Measurements from ENCODE around the gene ARTN. TPM values are rescaled to one million over a fixed set of nuclear protein-coding genes. Genes with fewer than 3 reads are reported as not detected.

The ARTN gene
- total RNA-seq, 1 donor from 2014 or later, result 0.49 TPM

DNA sequence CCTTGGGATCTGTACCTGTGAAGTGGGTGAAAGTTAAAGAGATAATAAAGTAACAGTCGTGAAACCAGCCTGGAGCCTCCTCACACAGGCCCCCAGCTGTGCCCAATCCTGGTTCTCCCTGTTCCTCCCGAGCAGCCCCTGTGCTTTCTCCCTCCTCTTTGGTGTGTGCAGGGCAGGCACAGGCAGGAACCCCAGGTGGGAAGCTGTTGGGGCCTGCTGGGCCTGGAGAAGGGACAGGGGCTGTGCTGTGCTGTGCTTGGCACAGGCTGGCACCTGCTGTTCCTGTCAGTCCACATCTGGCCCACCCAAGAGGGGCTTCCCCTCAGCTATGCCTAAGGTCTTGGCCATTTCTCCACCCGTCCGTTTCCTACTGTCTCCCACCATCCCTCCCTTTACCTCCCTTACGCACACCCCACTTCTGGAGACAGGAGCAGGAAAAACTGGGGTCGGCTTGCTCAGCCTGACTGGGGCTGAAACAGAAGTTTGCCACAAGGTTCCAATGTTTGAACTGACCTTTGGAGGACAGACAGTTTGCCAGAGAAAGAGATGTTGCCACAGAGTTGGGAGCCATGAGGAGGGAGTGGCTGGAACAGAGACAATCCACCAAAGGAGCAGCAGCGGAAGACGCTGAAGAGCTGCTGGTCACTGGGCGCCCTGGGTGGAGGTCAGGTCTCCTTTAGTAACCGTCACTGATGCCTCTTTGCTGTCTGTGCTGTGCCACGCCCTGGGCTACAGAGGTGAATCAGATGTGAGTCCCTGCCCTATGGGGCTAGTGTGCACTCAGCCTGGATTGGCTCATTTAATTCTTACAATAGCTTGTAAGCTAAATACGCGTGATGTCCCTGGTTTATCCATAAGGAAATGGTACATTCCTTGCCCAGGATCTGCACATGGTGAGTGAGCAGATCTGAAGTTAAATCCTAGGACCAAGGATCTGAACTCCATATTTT lies 18.8 kb upstream of the ARTN start:
- no peak for ATAC-seq
- no peak for DNase-seq (ENCODE audit: missing footprints)
- intact Hi-C loops (cut with DNase I), result no loop called here

DNA sequence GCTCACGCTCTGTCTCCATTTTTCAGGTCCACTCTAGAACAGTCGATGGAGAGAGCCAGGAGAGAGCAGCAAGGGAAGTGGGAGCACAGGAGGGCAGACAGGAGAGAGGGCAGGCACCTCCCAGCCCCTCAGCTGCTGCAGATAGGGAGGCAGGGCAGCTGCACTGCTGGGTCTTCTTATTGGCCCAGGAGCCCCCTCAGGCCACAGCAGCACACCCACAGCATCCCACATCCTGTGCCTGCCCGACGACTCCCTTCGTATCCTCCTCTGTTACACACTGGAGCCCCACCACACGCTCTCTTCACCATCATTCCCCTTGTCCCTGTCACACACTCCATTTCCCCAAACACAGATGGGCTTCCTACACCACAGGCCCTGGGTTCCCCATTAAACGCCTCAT lies 13.7 kb upstream of the ARTN start:
- no peak for DNase-seq (ENCODE audit: missing footprints)
- intact Hi-C loops (cut with DNase I), result no loop called here
- ATAC-seq, result no peak

DNA sequence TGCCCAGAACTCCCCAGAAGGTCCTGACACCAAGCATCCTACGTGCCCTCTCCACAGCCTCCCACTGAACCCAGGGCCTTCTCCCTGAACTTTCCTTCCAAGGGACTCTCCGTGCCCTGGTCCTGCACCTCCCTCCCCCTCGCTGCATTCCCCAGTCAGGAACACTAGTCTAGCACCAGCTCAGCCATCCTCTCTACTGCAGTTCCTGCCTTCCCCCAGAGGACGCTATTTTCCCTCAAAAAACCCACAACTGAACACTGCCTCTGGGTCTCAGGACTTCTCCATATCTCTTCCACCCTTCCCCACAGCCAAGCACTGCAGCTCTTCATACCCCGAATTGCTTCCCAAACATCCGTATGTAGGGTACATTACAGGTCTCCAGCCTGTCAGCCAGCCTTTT lies 12.6 kb upstream of the ARTN start:
- ATAC-seq, result no peak
- no peak for DNase-seq (ENCODE audit: missing footprints)
- intact Hi-C loops (cut with DNase I), result no loop called here

DNA sequence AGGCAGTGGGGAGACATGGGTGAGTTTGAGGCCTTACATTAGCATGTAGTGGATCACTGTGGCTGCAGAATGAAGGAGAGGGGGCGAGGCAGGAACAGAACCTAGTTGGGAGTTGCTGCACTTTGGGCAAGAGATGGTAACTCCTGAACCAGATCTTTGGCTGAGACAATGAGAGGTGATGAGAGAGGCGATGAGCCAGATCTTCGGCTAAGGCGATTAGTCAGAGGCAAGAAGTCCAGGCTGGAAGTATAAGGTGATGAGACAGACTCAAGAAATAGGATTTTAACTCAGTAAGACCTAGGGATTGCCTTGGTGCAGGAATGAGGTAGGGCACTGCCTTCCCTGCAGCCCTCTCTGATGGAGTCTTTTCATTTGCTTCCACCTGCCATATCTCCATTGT lies 9.1 kb upstream of the ARTN start:
- DNase-seq (ENCODE audit: missing footprints), result no peak
- no peak for ATAC-seq
- intact Hi-C loops (cut with DNase I), result no loop called here

DNA sequence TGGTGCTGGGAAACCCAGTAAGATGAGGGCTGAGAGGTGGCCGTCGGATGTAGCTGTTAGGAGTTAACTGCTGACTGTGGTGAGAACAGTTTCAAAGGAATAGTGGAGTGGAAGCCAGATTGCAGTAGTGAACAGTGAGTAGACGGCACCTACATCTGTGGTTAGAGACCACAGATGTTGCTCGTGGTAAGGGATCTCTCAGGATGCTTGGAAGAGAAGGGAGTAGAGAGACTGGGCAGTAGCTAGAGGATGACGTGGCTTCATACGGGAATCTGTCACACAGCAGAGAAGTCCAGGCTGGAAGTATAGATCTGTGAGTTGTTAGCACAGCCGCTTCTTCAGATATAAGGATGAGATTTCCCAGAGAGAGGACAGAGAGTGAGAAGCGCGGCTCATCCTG lies 7.8 kb upstream of the ARTN start:
- intact Hi-C loops (cut with DNase I), result no loop called here
- no peak for DNase-seq (ENCODE audit: missing footprints)
- no peak for ATAC-seq

DNA sequence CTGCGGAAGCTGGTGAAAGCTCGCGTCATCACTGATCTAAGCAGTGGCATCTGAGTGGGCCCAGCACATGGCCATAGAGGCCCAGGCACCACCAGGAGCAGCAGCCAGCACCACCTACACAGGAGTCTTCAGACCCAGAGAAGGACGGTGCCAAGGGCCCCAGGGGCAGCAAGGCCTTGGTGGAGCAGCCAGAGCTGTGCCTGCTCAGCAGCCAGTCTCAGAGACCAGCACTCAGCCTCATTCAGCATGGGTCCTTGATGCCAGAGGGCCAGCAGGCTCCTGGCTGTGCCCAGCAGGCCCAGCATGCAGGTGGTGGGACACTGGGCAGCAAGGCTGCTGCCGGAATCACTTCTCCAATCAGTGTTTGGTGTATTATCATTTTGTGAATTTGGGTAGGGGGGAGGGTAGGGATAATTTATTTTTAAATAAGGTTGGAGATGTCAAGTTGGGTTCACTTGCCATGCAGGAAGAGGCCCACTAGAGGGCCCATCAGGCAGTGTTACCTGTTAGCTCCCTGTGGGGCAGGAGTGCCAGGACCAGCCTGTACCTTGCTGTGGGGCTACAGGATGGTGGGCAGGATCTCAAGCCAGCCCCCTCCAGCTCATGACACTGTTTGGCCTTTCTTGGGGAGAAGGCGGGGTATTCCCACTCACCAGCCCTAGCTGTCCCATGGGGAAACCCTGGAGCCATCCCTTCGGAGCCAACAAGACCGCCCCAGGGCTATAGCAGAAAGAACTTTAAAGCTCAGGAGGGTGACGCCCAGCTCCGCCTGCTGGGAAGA lies 3.2 kb upstream of the ARTN start:
- ATAC-seq (no peak), DNase-seq (ENCODE audit: missing footprints) (no peak)
- intact Hi-C loops (cut with DNase I), result loop anchor here (5.0 to 10.0 kb wide), 2 partner anchors 48 to 96 kb away; no protein-coding TSS in a partner anchor

DNA sequence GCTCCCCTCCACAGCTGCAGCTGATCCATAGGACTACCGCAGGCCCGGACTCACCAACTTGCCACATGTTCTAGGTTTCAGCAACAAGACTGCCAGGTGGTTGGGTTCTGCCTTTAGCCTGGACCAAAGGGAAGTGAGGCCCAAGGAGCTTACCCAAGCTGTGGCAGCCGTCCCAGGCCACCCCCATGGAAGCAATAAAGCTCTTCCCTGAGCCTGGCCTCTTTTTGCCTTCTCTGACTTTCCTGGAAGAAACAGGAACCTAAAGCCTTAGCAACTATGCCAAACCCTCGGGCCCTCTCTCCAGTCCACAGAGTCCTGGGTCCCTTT lies 2.7 kb upstream of the ARTN start:
- DNase-seq (ENCODE audit: missing footprints) (no peak), ATAC-seq (no peak)
- intact Hi-C loops (cut with DNase I), result loop anchor here (5.0 to 10.0 kb wide), 2 partner anchors 49 to 96 kb away; no protein-coding TSS in a partner anchor

DNA sequence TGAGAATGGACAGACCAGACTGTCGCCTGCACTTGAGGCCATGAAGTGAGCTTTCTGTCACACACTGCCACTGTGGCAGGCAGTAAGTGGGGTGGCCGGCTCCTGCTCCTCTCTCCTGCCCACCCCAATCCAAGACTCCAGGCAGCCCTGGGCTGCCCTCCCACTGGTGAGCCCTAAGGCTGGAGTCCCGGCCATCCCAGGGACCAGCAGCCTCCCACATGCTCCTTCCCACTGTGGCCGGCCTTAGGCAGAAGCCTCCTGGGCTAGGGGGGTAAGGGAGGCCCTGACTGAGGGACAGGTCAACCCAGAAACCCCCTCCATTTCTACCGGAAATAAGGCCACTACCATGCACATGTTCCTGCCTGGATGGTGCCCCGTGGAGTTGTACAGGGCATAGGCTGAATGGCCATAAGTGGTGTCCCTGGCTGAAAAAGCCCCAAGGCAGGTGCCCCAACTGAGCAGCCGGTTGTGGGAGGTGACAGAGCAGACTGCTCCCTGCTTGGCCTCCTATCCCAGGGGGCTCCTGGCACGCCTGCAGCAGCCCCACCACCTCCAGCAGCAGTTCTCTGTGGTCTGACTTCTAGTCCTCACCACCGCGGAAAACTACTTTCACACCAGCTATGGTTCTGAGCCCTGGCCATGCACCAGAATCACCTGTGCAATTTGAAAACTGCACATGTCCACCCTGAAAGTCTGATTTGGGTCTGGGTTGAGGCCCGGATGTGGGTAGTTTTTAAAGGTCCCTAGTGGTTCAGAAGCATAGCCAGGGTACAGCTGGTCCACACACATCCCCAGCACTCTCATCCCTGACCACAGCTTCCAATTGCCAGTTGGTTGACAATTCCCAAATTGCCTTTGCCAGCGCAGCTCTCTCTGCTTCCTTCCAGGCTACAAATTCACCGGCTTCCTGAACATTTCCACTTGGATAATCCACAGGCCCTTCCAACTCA lies 1.6 kb upstream of the ARTN start:
- intact Hi-C loops (cut with DNase I), result loop anchor here (5.0 to 10.0 kb wide), 2 partner anchors 50 to 97 kb away; no protein-coding TSS in a partner anchor
- ATAC-seq, result no peak
- no peak for DNase-seq (ENCODE audit: missing footprints)

DNA sequence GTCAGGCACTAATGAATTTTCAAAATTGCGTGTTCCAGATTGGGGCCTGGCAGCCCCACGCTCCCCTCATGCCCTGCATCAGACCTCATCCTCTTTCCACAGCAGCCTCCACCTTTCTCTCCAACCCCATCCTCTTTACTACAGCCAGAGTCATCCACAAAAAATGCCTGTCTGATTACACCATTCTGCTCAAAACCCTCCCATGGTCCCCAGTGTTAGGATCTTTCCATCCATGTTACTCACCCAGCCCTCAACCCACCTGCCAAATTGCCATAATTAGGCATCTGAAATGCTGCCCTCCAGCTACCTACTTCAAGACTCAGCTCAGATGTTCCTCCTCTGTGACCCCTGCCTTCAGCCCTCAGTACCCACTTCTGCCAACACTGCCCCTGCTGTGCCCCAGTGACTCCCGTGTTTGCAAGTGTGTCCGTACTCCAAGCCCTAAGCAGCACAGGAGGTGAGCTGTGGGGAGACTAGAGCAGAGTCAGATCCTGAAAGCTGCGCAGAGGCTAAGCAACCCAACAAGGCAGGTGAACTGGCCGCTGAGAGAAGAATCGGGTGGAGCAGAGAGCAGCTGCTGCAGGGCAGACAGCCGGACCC lies 715 bp upstream of the ARTN start:
- ATAC-seq, result no peak
- intact Hi-C loops (cut with DNase I), result loop anchor here (5.0 to 10.0 kb wide), 2 partner anchors 51 to 98 kb away; no protein-coding TSS in a partner anchor

DNA sequence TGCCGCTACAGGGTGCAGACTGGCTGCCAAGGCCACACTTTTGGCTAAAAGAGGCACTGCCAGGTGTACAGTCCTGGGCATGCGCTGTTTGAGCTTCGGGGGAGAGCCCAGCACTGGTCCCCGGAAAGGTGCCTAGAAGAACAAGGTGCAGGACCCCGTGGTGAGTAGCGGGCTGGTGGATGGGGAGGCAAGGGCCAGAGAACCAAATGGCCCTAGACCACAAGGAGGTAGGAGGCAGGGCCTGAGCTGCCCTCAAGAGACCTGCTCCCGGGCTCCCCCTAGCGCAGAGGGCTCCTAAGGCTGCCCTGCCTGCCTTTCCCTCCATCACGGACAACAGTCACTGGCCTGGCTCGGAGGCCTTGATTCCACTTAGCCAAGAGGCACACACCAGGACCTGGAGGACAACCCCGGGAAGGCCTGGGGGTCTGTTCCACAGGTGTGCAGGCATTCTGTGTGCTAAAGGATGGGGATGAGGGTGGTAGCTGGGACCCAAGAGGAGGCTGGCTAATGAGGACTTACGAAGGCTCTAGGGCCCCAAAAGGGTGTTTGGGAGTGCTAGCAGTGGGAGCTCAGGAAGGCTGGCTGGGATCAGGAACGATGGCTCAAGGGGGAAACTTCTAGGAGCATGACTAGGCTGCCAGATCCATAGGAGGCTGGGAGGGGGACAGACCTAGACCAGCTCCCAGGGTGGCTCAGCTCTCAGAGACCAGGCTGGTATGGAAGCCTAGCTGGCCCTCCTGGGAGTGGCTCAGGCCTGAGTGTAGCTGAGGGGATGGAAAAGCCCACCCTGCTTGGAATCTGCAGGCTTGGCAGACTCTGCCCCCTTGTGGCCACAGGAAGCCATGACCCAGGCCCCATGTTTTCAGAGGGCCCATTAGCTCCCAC lies 742 bp downstream of the ARTN start:
- DNase-seq (ENCODE audit: missing footprints) (peak; percentile 79), ATAC-seq (peak; percentile 49)
- intact Hi-C loops (cut with DNase I), result loop anchor here (1.0 to 10.0 kb wide), 4 partner anchors 52 to 406 kb away; no protein-coding TSS in a partner anchor

More for the DNA sequence above, 715 bp upstream of the ARTN start:
- DNase-seq (ENCODE audit: missing footprints), result no peak

DNA sequence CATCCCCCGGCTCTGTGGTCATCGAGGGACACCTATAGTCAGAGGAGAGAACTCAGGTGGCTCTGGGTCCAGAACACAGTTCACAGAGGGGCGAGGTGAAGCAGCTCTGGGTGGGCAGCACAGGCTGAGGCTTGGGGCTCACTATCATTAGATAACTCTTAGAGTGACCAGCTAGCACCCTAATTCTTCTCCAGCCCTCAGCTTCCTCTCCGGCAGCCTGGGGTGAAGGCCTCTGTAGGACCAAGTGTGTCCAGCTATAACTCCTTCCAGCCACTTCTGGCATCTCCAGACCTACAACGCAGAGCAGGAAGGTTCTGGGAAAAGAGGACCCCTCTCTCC lies 1.4 kb downstream of the ARTN start:
- intact Hi-C loops (cut with DNase I), result loop anchor here (1.0 to 10.0 kb wide), 4 partner anchors 53 to 406 kb away; no protein-coding TSS in a partner anchor
- DNase-seq (ENCODE audit: missing footprints), result no peak
- ATAC-seq, result no peak

DNA sequence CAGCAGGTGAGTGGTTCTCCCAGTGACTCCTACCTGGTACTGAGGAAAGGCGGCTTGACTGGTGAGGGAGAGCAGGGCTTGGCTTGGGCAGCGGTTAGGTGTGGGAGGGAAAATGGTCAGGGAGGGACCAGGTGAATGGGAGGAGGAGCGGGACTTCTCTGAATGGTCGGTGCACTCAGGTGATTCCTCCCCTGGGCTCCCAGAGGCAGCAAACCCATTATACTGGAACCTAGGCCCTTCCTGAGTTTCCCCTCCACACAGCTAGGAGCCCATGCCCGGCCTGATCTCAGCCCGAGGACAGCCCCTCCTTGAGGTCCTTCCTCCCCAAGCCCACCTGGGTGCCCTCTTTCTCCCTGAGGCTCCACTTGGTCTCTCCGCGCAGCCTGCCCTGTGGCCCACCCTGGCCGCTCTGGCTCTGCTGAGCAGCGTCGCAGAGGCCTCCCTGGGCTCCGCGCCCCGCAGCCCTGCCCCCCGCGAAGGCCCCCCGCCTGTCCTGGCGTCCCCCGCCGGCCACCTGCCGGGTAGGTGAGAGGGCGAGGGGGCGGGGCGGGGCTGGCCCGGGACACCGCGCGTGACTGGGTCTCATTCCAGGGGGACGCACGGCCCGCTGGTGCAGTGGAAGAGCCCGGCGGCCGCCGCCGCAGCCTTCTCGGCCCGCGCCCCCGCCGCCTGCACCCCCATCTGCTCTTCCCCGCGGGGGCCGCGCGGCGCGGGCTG lies 2.3 kb downstream of the ARTN start:
- ATAC-seq (no peak), DNase-seq (ENCODE audit: missing footprints) (no peak)
- intact Hi-C loops (cut with DNase I), result loop anchor here (2.0 to 10.0 kb wide), 2 partner anchors 101 to 407 kb away; no protein-coding TSS in a partner anchor

DNA sequence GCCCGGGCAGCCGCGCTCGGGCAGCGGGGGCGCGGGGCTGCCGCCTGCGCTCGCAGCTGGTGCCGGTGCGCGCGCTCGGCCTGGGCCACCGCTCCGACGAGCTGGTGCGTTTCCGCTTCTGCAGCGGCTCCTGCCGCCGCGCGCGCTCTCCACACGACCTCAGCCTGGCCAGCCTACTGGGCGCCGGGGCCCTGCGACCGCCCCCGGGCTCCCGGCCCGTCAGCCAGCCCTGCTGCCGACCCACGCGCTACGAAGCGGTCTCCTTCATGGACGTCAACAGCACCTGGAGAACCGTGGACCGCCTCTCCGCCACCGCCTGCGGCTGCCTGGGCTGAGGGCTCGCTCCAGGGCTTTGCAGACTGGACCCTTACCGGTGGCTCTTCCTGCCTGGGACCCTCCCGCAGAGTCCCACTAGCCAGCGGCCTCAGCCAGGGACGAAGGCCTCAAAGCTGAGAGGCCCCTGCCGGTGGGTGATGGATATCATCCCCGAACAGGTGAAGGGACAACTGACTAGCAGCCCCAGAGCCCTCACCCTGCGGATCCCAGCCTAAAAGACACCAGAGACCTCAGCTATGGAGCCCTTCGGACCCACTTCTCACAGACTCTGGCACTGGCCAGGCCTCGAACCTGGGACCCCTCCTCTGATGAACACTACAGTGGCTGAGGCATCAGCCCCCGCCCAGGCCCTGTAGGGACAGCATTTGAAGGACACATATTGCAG lies 3.0 kb downstream of the ARTN start:
- intact Hi-C loops (cut with DNase I), result loop anchor here (10.0 kb wide), 1 partner anchor 102 kb away; no protein-coding TSS in a partner anchor
- DNase-seq (ENCODE audit: missing footprints) (no peak), ATAC-seq (peak; percentile 24)

DNA sequence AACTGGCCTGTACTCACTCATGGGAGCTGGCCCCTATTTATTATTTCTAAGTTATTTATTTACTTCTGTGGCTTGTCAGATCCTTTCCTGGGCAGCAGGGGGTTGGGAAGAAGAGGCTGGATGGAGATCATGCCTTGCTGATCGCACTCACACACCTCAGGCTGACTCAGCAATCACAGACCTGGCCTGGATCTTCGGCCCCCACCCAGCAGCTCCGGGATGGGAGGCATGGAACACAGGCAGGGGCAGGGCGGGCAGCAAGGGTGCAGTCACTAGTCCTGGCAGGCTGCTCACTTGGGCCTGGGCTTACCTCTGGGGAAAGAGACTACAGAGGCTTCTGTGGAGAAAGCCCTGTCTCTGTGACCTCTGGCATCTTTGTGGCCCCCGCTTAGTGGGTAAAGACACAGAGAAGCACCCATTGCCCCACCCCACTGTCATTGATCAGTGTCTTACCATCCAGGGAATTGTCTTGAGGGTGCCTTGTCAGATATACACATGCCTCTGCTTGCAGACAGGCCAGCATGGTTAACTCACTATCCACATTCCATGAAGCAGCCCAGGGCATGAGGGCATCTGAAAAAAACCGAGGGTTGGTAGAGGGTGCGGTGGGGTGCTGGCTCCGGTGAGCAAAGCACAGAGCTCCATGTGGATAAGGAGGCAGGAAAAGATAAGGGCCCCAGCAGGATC lies 3.7 kb downstream of the ARTN start:
- ATAC-seq (no peak), DNase-seq (ENCODE audit: missing footprints) (no peak)
- intact Hi-C loops (cut with DNase I), result loop anchor here (10.0 kb wide), 1 partner anchor 103 kb away; no protein-coding TSS in a partner anchor

DNA sequence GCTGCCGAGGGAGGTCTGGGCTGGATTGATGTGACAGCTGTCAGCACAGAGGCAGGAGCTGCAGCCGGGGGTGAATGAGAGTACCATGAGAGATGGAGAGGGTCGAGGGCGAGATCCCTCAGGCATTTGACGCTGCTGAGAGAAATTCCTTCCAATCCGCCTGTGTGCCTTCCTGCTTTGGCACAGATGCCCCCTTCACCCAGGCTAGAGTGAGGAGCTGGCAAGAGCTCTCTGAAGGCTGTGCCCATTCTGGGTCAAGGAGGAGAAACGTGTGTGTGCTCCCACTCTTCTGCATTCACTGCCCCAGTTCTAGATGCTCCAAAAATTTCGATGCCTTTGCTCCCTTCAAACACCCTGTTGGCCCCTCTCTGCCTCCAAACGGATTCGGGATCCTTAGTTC lies 4.8 kb downstream of the ARTN start:
- ATAC-seq, result no peak
- no peak for DNase-seq (ENCODE audit: missing footprints)
- intact Hi-C loops (cut with DNase I), result loop anchor here (10.0 kb wide), 1 partner anchor 104 kb away; no protein-coding TSS in a partner anchor
